Measurements from ENCODE around the gene NDST4.

The NDST4 gene

GRCh38 chr4:114907568-114907967 lies 205.9 kb downstream of the NDST4 start:
- no peak for DNase-seq (ENCODE audit: low read depth in 2 of 2)

GRCh38 chr4:114905017-114905416 lies 208.4 kb downstream of the NDST4 start:
- DNase-seq (ENCODE audit: low read depth in 2 of 2): no peak

- DNase-seq (ENCODE audit: low read depth in 2 of 2): no peak
Measured at GRCh38 chr4:114900934-114901333, 212.5 kb downstream of the NDST4 start.

- no peak for DNase-seq (ENCODE audit: low read depth in 2 of 2)
Measured at GRCh38 chr4:114890773-114891172, 222.6 kb downstream of the NDST4 start.

- DNase-seq (ENCODE audit: low read depth in 2 of 2): no peak
Measured at GRCh38 chr4:114886761-114887160, 226.7 kb downstream of the NDST4 start.

GRCh38 chr4:114883641-114884040 lies 229.8 kb downstream of the NDST4 start:
- no peak for DNase-seq (ENCODE audit: low read depth in 2 of 2)

- DNase-seq (ENCODE audit: low read depth in 2 of 2): no peak
Measured at GRCh38 chr4:114879916-114880669, 233.3 kb downstream of the NDST4 start.

- DNase-seq (ENCODE audit: low read depth in 2 of 2): no peak
Measured at GRCh38 chr4:114875630-114876029, 237.8 kb downstream of the NDST4 start.

GRCh38 chr4:114874321-114874720 lies 239.1 kb downstream of the NDST4 start:
- DNase-seq (ENCODE audit: low read depth in 2 of 2): no peak

GRCh38 chr4:114870987-114871386 lies 242.4 kb downstream of the NDST4 start:
- no peak for DNase-seq (ENCODE audit: low read depth in 2 of 2)

- no peak for DNase-seq (ENCODE audit: low read depth in 2 of 2)
Measured at GRCh38 chr4:114866901-114867670, 246.3 kb downstream of the NDST4 start.

GRCh38 chr4:114864060-114864459 lies 249.4 kb downstream of the NDST4 start:
- DNase-seq (ENCODE audit: low read depth in 2 of 2): no peak

GRCh38 chr4:114860786-114861185 lies 252.6 kb downstream of the NDST4 start:
- no peak for DNase-seq (ENCODE audit: low read depth in 2 of 2)

- DNase-seq (ENCODE audit: low read depth in 2 of 2): no peak
Measured at GRCh38 chr4:114857831-114858230, 255.6 kb downstream of the NDST4 start.

- DNase-seq (ENCODE audit: low read depth in 2 of 2): no peak
Measured at GRCh38 chr4:114839986-114840385, 273.4 kb downstream of the NDST4 start.

GRCh38 chr4:114830628-114831027 lies 282.8 kb downstream of the NDST4 start:
- DNase-seq (ENCODE audit: low read depth in 2 of 2): no peak

GRCh38 chr4:114827651-114828050 lies 285.8 kb downstream of the NDST4 start:
- no peak for DNase-seq (ENCODE audit: low read depth in 2 of 2)

- no peak for DNase-seq (ENCODE audit: low read depth in 2 of 2)
Measured at GRCh38 chr4:114815760-114816159, 297.7 kb downstream of the NDST4 start.

GRCh38 chr4:114813961-114814360 lies 299.5 kb downstream of the NDST4 start:
- DNase-seq (ENCODE audit: low read depth in 2 of 2): no peak

GRCh38 chr4:114811564-114812301 lies 301.7 kb downstream of the NDST4 start:
- no peak for DNase-seq (ENCODE audit: low read depth in 2 of 2)

- DNase-seq (ENCODE audit: low read depth in 2 of 2): no peak
Measured at GRCh38 chr4:114807759-114808404, 305.5 kb downstream of the NDST4 start.

- DNase-seq (ENCODE audit: low read depth in 2 of 2): no peak
Measured at GRCh38 chr4:114807357-114807756, 306.1 kb downstream of the NDST4 start.

Measured in stimulated activated CD8-positive, alpha-beta memory T cell treated with anti-CD3 and anti-CD28 coated beads, Interleukin-15, amount 100 ng/mL, for 48 hours (primary cell).